DND-41 (cell line): ENCODE data around the gene COLGALT1.

ENCODE experiments used
- ATAC-seq: fragments of 200-7000 bp; cut with Tn5 transposase; 3 replicates; pipeline ENCODE4 v1.9.1; 2021; ENCODE audit warnings: low read depth; ENCODE audit not compliant: insufficient read depth
- DNase-seq: peaks from one replicate; pipeline ENCODE4 v3.0.0-alpha.2; 2020
- H2AFZ ChIP-seq: 2 replicates; pipeline ENCODE4 v1.6.0; 2012; ENCODE audit warnings: low read depth, low read length
- H3K27ac ChIP-seq: 2 replicates; pipeline ENCODE4 v1.5.1; 2012; ENCODE audit warnings: low read length, inconsistent platforms
- H3K27me3 ChIP-seq: fragments of 200-600 bp; sonication (generic); 2 replicates; pipeline ENCODE4 v1.6.0; 2012; ENCODE audit warnings: low read length, mild to moderate bottlenecking, inconsistent platforms; ENCODE audit not compliant: insufficient read depth, poor library complexity
- H3K36me3 ChIP-seq: 2 replicates; pipeline ENCODE4 v1.5.1; 2012; ENCODE audit warnings: low read length, inconsistent platforms; ENCODE audit not compliant: insufficient read depth
- H3K4me1 ChIP-seq: 2 replicates; pipeline ENCODE4 v1.5.1; 2012; ENCODE audit warnings: mild to moderate bottlenecking, low read length; ENCODE audit not compliant: insufficient read depth
- H3K4me2 ChIP-seq: 2 replicates; pipeline ENCODE4 v1.6.0; 2012; ENCODE audit warnings: mild to moderate bottlenecking, moderate library complexity, low read length, inconsistent platforms; ENCODE audit not compliant: insufficient read depth
- H3K4me3 ChIP-seq, 2 experiments: fragments of 200-600 bp in 1 of 2; shearing (Covaris generic) in 1 of 2; 2 replicates each; pipeline ENCODE4 v1.5.1; 2012 to 2016; ENCODE audit warnings: inconsistent platforms in 2 of 2, low read length in 2 of 2, mild to moderate bottlenecking in 2 of 2, low read depth in 1 of 2, moderate library complexity in 1 of 2
- H3K79me2 ChIP-seq: 2 replicates; pipeline ENCODE4 v1.6.0; 2012; ENCODE audit warnings: low read length, inconsistent platforms; ENCODE audit not compliant: insufficient read depth
- H3K9ac ChIP-seq: 2 replicates; pipeline ENCODE4 v1.6.0; 2012; ENCODE audit warnings: low read depth, mild to moderate bottlenecking, inconsistent platforms, low read length, moderate library complexity
- H3K9me3 ChIP-seq: 2 replicates; pipeline ENCODE4 v1.5.1; 2012; ENCODE audit warnings: low read length, moderate library complexity, mild to moderate bottlenecking, inconsistent platforms; ENCODE audit not compliant: insufficient read depth, severe bottlenecking
- H4K20me1 ChIP-seq: 2 replicates; pipeline ENCODE4 v1.6.0; 2012; ENCODE audit warnings: low read length; ENCODE audit not compliant: insufficient read depth
- EZH2 ChIP-seq: IDR thresholded peaks from 3 replicates; pipeline ENCODE4 v1.6.1; 2012; ENCODE audit warnings: borderline replicate concordance, low read depth, mild to moderate bottlenecking, moderate library complexity, low read length, inconsistent platforms; ENCODE audit not compliant: severe bottlenecking
- TF ChIP-seq, protein P1 (sequence below): IDR thresholded peaks from 2 replicates; pipeline ENCODE4 v1.5.1; 2012; ENCODE audit warnings: borderline replicate concordance, low read length, moderate library complexity, mild to moderate bottlenecking; ENCODE audit not compliant: poor library complexity, severe bottlenecking; ENCODE audit errors: extremely low read depth

COLGALT1 gene

DNA sequence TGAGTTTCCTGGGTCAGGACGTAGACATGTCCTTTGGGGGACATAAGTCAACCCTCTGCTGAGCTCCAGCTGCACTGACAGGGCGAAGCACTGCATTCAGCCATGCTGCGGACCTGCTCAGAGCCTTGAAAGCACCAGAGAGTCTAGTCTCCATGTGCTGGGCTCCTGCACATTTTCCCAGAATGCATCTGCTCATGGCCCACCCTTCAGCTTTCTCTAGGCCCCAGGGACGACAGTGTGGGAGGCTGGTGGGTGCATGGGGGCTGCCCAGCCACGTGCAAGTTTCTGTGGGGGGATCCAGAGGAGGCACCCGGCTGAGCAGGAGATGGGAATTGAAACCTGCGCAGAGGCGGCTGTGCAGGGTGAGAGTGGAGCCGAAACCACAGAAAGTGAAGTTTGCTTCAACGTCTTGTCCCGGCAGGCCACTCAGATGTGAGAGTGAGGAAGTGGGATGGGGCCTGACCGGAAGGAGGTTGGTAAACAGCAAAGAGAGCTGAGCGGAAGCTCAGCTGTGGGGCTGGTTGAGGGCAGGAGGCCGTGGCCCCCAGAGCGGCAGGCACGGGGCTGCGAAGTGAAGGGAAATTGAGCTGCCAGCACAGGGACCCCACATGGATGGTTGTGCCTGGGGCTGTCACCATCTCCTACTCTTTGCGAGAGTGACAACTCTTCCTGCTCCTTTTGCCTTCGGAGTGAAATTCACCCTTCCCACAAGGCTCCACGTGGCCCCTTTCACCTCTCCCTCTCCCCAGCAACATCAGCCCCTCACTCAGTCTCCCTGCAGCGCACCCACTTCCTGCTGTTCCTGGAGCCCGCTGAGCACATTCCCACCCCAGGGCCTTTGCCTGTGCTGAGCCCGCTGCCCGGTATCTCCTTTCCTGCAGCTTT lies 32.2 kb upstream of the COLGALT1 start:
- TF ChIP-seq, protein P1, sequence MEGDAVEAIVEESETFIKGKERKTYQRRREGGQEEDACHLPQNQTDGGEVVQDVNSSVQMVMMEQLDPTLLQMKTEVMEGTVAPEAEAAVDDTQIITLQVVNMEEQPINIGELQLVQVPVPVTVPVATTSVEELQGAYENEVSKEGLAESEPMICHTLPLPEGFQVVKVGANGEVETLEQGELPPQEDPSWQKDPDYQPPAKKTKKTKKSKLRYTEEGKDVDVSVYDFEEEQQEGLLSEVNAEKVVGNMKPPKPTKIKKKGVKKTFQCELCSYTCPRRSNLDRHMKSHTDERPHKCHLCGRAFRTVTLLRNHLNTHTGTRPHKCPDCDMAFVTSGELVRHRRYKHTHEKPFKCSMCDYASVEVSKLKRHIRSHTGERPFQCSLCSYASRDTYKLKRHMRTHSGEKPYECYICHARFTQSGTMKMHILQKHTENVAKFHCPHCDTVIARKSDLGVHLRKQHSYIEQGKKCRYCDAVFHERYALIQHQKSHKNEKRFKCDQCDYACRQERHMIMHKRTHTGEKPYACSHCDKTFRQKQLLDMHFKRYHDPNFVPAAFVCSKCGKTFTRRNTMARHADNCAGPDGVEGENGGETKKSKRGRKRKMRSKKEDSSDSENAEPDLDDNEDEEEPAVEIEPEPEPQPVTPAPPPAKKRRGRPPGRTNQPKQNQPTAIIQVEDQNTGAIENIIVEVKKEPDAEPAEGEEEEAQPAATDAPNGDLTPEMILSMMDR = no peak
- TF ChIP-seq EZH2 = no peak

DNA sequence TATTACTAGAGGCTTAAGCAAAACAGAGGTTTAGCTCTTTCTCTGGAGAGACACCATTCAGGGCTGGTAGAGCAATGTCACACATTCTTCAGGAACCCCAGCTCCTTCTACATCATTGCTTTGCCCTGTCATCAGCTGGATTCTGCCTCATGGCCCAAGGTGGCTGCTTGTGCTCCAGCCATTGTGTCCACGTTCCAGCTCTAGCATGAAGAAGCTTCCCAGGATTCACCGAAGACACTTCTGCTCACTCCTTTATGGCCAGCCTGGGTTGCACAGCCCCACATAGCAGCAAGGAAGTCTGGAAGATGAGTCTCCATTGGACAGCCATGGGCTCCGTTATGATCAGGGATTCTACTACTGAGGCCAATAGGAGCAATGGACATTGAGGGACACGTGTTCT lies 30.8 kb upstream of the COLGALT1 start:
- peaks cover 13% of the 10 kb centered on the region for H3K36me3 ChIP-seq
- no peak overlapping the region for H3K9ac ChIP-seq
- no peaks in the 10 kb centered on the region for H3K9me3 ChIP-seq
- H3K27me3 ChIP-seq = no peaks in the 10 kb centered on the region
- no peaks in the 10 kb centered on the region for H4K20me1 ChIP-seq
- no peaks in the 10 kb centered on the region for H3K79me2 ChIP-seq
- TF ChIP-seq, protein P1 = no peak
- TF ChIP-seq EZH2 = no peak
- ATAC-seq = no peak
- no peak overlapping the region for H3K4me3 ChIP-seq
- H2AFZ ChIP-seq = no peak overlapping the region
- H3K4me1 ChIP-seq = peaks cover 64% of the 10 kb centered on the region
- peak overlapping the region; percentile 49 for H3K27ac ChIP-seq
- no peak for DNase-seq
- no peak overlapping the region for H3K4me2 ChIP-seq

More for the DNA sequence above, 32.2 kb upstream of the COLGALT1 start:
- peak; percentile 87 for ATAC-seq
- Histone ChIP-seq H3K4me2 (peak overlapping the region; percentile 59), H2AFZ (peak overlapping the region; percentile 63), H4K20me1 (no peaks in the 10 kb centered on the region), H3K36me3 (peaks cover 19% of the 10 kb centered on the region), H3K4me1 (peaks cover 64% of the 10 kb centered on the region), H3K27ac (peak overlapping the region; percentile 92), H3K27me3 (no peaks in the 10 kb centered on the region), H3K4me3 (peak overlapping the region in 1 of 2 experiments; percentile 44; a peak in 2 of 4 replicates), H3K9me3 (no peaks in the 10 kb centered on the region), H3K79me2 (no peaks in the 10 kb centered on the region), H3K9ac (peak overlapping the region; percentile 57)
- peak; percentile 97 for DNase-seq

DNA sequence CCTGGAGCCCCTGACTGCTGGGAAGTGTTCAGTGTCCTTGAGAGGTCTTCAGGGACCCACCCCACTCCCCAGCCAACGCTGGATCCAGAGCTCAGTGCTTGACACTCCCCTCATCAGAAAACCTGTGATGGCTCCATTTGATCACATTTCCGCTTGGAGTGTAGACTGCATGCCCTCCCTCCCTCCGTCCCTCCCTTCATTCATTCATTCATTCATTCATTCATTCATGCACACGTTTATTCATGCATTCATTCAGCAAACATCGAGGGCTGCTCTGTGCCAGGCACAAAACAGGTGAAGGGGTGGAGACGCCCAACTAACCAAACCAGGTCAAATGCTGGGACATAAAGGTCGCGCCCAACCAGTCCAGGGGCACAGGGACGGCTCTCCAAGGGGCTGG lies 30.3 kb upstream of the COLGALT1 start:
- Histone ChIP-seq H3K4me2 (no peak overlapping the region), H3K4me1 (peaks cover 64% of the 10 kb centered on the region)

More for the DNA sequence above, 30.3 kb upstream of the COLGALT1 start:
- DNase-seq = no peak
- TF ChIP-seq, protein P1 = no peak
- TF ChIP-seq EZH2 = no peak
- Histone ChIP-seq H3K27ac (0 out of 2 replicates have a peak overlapping the region, but pooled peaks have one; percentile 49), H3K4me3 (no peak overlapping the region), H3K79me2 (no peaks in the 10 kb centered on the region), H3K36me3 (peaks cover 8% of the 10 kb centered on the region), H3K9ac (no peak overlapping the region), H2AFZ (no peak overlapping the region), H4K20me1 (no peaks in the 10 kb centered on the region), H3K27me3 (no peaks in the 10 kb centered on the region), H3K9me3 (no peaks in the 10 kb centered on the region)
- ATAC-seq = no peak
